Breast epithelium (tissue), 3 donors: ENCODE results near the gene TMCC1.

Experiments
- POLR2A ChIP-seq: fragments of 450-650 bp; IDR thresholded peaks from one replicate; pipeline ENCODE4 v1.6.1; 2016; ENCODE audit warnings: antibody characterized with exemption, mild to moderate bottlenecking, moderate library complexity
- POLR2AphosphoS5 ChIP-seq, 3 donors: sonication (generic); formaldehyde crosslinking; IDR thresholded peaks; one replicate each; pipeline ENCODE4 v1.6.1; 2017; ENCODE audit warnings: antibody characterized with exemption in 3 of 3
- TF ChIP-seq, protein P1 (sequence below), 3 donors: fragments of 450-650 bp; IDR thresholded peaks; one replicate each; pipeline ENCODE4 v1.5.1; 2016 to 2017; ENCODE audit warnings: antibody characterized with exemption in 3 of 3, mild to moderate bottlenecking in 3 of 3, moderate library complexity in 3 of 3

DNA sequence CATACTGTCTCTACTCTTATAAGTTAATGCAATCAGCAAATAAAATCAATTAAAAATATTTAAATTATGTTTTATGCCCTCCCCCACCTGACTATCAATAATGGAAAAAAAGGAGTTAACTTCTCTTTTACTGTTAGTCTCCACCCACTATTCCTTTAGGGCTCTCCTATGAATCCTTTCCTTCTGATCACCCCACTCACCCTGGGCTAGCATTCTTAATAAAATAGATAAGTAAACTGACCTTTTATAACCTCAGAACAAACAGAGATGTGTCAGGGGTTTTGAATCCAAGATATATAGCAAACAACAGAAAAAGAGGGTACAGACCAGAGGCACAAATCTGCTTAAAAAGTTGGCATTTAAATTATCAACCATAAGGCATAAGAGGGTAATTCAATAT lies 171.0 kb downstream of the TMCC1 start:
- TF ChIP-seq, protein P1, sequence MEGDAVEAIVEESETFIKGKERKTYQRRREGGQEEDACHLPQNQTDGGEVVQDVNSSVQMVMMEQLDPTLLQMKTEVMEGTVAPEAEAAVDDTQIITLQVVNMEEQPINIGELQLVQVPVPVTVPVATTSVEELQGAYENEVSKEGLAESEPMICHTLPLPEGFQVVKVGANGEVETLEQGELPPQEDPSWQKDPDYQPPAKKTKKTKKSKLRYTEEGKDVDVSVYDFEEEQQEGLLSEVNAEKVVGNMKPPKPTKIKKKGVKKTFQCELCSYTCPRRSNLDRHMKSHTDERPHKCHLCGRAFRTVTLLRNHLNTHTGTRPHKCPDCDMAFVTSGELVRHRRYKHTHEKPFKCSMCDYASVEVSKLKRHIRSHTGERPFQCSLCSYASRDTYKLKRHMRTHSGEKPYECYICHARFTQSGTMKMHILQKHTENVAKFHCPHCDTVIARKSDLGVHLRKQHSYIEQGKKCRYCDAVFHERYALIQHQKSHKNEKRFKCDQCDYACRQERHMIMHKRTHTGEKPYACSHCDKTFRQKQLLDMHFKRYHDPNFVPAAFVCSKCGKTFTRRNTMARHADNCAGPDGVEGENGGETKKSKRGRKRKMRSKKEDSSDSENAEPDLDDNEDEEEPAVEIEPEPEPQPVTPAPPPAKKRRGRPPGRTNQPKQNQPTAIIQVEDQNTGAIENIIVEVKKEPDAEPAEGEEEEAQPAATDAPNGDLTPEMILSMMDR (IDR thresholded peaks at IDR 0.05), result no peak
- TF ChIP-seq POLR2AphosphoS5 (IDR thresholded peaks at IDR 0.05) (no peak), POLR2A (no peak)
